ENCODE data around the gene FOXE1.
A peak's percentile ranks its signal among the peaks of the same experiment; 100 is the strongest.

The FOXE1 gene

GRCh38 chr9:97866848-97867247 is 13.8 kb downstream of the FOXE1 start:
- no peak for DNase-seq (ENCODE audit: low read depth)

- no peak for DNase-seq (ENCODE audit: low read depth)
Measured at GRCh38 chr9:97868859-97869258, 15.8 kb downstream of the FOXE1 start.

GRCh38 chr9:97873425-97873824 is 20.4 kb downstream of the FOXE1 start:
- DNase-seq (ENCODE audit: low read depth): no peak

GRCh38 chr9:97873882-97874281 is 20.9 kb downstream of the FOXE1 start:
- no peak for DNase-seq (ENCODE audit: low read depth)

GRCh38 chr9:97874624-97875023 is 21.6 kb downstream of the FOXE1 start:
- DNase-seq (ENCODE audit: low read depth): no peak

GRCh38 chr9:97875111-97875510 is 22.1 kb downstream of the FOXE1 start:
- no peak for DNase-seq (ENCODE audit: low read depth)

GRCh38 chr9:97876061-97876460 is 23.0 kb downstream of the FOXE1 start:
- DNase-seq (ENCODE audit: low read depth): no peak

- peak; percentile 19 for DNase-seq (ENCODE audit: low read depth)
Measured at GRCh38 chr9:97880336-97880735, 27.3 kb downstream of the FOXE1 start.

GRCh38 chr9:97889941-97890887 is 37.2 kb downstream of the FOXE1 start:
- DNase-seq (ENCODE audit: low read depth): peak; percentile 29

- no peak for DNase-seq (ENCODE audit: low read depth)
Measured at GRCh38 chr9:97891736-97892135, 38.7 kb downstream of the FOXE1 start.

GRCh38 chr9:97892421-97892820 is 39.4 kb downstream of the FOXE1 start:
- peak; percentile 7 for DNase-seq (ENCODE audit: low read depth)

GRCh38 chr9:97895211-97895610 is 42.2 kb downstream of the FOXE1 start:
- DNase-seq (ENCODE audit: low read depth): no peak

- peak; percentile 59 for DNase-seq (ENCODE audit: low read depth)
Measured at GRCh38 chr9:97895695-97896332, 42.8 kb downstream of the FOXE1 start.

GRCh38 chr9:97900103-97900737 is 47.2 kb downstream of the FOXE1 start:
- peak; percentile 43 for DNase-seq (ENCODE audit: low read depth)

GRCh38 chr9:97900738-97901565 is 47.9 kb downstream of the FOXE1 start:
- peak; percentile 65 for DNase-seq (ENCODE audit: low read depth)

GRCh38 chr9:97903177-97903576 is 50.2 kb downstream of the FOXE1 start:
- peak; percentile 11 for DNase-seq (ENCODE audit: low read depth)

GRCh38 chr9:97904725-97905124 is 51.7 kb downstream of the FOXE1 start:
- DNase-seq (ENCODE audit: low read depth): no peak

- no peak for DNase-seq (ENCODE audit: low read depth)
Measured at GRCh38 chr9:97905228-97905627, 52.2 kb downstream of the FOXE1 start.
